C4-2B (cell line): ENCODE data around the gene EZH2.

ENCODE experiments used
- CTCF ChIP-seq: fragments of 450-650 bp; conservative IDR thresholded peaks from 2 replicates; pipeline ENCODE4 v1.5.1; 2017; ENCODE audit warnings: mild to moderate bottlenecking
- ZFX ChIP-seq: fragments of 450-650 bp; IDR thresholded peaks from 2 replicates; pipeline ENCODE4 v1.6.1; 2017

- no peak for TF ChIP-seq CTCF
- no peak for TF ChIP-seq ZFX
Observed at GRCh38 chr7:148787571-148788295, 96.4 kb downstream of the EZH2 start.
